Stimulated activated CD8-positive, alpha-beta memory T cell treated with anti-CD3 and anti-CD28 coated beads, Interleukin-4, amount 100 ng/mL, for 1 hour (primary cell): ENCODE results near the gene SRF.

Experiments
- DNase-seq, 2 donors: peaks; one replicate each; pipeline ENCODE4 v3.0.0-alpha.2; 2020; ENCODE audit warnings: low read depth in 2 of 2, low spot score in 1 of 2

The SRF gene

DNA sequence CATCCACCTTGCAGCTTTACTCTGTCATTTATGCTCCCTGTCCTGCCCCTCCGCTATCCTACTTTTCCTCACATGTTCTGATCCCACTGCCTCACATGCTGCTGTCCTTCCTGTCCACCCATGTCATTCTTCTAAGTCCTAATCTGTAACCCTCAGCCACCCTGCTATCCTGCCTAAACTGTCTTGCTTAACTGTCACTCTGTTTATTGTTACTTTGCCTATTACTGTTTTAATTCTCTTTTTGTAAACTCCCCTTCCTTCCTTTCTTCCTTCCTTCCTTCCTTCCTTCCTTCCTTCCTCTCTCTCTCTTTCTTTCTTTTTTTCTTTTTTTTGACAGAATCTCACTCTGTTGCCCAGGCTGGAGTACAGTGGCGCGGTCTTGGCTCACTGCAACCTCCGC lies 12.4 kb downstream of the SRF start:
- DNase-seq, result no peak

DNA sequence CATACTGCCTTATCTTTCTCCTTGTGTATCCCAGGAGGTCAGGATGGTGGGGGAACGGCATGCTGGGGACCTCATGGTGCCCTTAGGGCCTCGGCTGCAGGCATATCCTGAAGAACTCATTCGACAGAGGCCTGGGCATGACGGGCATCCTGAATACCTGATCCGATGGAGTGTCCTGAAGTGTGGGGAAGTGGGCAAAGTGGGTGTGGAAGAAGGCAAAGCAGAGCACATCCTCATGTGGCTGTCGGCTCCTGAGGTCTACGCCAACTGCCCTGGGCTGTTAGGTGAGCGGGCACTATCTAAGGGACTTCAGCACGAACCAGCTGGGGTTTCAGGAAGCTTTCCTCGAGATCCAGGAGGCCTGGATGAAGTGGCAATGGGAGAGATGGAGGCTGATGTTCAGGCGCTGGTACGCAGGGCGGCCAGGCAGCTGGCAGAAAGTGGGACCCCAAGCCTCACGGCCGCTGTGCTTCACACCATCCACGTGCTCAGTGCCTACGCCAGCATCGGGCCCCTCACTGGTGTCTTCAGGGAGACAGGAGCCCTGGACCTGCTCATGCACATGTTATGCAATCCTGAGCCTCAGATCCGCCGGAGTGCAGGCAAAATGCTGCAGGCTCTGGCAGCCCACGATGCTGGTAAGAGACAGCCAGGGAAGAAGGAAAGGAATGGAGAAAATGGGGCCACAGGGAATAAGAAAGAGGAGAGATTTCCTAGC lies 13.4 kb downstream of the SRF start:
- DNase-seq, result no peak

DNA sequence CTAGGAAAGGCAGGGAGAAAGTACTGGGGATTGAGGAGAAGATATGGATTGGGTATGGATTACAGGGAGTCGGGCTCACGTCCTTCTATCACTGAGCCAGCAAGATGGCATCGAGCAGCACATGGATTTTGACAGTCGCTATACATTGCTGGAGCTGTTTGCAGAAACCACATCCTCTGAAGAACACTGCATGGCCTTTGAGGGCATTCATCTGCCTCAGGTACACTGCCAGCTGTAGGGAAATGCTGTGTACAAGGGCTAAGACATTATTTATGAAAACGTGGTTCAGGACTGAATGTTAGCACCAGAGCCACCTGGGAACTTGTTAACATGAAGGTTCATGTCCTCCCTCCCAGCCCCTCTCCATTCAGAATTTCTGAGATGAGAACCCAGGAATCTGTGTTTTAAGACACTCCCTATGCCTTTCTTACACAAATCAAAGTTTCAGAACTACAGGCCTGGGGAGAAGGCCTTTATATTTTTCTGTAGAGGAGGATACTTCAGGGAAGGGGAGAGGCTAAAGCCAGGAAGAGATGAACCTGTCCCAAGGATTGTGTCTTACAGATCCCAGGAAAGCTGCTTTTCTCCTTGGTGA lies 14.4 kb downstream of the SRF start:
- no peak for DNase-seq

DNA sequence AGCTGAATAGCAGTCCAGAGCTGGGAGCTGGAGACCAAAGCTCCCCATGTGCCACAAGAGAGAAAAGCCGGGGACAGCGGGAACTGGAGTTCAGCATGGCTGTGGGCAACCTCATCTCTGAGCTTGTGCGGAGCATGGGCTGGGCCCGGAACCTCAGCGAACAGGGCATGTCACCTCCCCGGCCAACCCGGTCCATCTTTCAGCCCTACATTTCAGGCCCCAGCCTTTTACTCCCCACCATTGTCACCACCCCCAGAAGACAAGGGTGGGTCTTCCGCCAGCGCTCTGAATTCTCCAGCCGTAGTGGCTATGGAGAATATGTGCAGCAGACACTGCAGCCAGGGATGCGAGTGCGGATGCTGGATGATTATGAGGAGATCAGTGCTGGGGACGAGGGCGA lies 14.9 kb downstream of the SRF start:
- no peak for DNase-seq

DNA sequence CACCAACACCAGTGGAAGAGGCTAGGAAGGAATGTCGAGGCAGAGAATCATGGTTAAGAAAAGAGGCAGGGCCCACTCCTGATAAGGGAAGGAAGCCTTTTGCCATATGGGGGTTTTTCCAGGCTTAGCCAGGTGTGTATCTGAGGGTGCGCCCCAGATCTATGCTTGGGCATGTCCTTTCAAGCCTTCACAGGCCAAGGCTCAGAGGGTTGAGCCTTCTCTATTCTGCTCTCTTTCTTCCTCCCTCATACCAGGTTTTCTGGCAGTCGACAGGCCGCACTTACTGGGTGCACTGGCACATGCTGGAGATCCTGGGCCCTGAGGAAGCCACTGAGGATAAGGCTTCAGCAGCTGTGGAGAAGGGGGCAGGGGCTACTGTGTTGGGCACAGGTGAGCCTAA lies 15.6 kb downstream of the SRF start:
- DNase-seq, result no peak

DNA sequence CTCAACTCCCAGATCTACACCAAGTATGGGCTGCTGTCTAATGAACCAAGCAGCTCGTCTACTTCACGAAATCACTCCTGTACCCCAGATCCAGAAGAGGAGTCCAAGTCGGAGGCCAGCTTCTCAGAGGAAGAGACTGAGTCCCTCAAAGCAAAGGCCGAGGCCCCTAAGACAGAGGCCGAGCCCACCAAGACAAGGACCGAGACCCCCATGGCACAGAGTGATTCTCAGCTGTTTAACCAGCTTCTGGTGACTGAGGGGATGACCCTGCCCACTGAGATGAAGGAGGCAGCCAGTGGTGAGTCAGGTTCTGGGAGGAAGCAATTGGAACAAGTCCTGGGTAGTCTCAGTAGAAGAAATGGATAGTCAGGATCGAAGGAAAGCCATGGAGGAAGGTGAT lies 16.8 kb downstream of the SRF start:
- DNase-seq, result no peak

DNA sequence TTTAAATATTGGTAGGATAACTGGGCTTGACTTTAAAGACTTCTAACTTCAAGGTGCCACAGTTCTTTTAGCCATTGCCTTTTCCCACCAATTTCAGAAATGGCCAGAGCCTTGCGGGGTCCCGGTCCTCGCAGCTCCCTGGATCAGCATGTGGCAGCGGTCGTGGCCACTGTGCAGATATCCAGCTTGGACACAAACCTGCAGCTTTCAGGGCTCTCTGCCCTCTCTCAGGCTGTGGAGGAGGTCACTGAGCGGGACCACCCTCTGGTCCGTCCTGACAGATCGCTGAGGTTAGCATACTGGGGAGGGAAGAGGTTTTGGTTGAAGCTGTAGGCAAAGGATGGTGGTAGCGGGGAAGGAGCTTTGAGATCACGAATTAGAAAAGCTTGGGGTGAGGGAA lies 17.4 kb downstream of the SRF start:
- no peak for DNase-seq

DNA sequence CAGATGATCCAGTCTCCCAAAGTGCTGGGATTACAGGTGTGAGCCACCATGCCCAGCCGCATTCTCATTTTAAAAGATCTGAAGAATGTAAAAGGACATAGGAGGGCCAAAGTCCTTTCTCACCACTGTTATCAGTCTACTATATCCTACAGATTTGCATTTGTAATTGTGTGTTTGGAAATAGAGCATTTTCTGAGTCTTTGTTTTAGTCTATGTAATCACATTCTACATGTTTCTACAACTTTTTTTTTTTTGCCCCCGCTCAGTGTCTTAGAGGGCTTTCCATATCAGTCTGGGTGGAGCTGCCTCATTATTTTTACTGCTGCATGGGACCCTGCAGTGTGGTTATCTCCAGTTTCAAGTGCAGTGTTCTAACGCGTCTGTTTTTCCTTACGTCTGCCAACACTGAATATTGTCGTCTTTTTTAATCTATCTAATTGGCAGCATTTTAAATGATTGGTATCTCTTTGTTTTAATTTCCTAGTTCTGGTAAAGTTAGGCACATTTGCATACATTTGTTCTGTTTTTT lies 18.8 kb downstream of the SRF start:
- DNase-seq, result no peak

DNA sequence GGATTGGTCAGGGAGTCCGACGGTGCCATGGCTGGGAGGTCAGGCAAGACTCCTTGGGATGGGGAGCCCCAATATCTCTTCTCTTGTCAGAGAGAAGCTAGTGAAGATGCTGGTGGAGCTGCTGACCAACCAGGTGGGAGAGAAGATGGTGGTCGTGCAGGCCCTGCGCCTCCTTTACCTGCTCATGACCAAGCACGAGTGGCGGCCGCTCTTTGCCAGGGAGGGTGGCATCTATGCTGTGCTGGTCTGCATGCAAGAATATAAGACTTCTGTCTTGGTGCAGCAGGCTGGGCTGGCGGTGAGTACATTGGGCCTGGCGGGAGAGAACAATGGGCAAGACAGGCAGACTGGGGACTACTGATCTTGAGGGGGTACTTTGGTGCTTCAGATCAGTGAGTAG lies 21.8 kb downstream of the SRF start:
- DNase-seq, result no peak

DNA sequence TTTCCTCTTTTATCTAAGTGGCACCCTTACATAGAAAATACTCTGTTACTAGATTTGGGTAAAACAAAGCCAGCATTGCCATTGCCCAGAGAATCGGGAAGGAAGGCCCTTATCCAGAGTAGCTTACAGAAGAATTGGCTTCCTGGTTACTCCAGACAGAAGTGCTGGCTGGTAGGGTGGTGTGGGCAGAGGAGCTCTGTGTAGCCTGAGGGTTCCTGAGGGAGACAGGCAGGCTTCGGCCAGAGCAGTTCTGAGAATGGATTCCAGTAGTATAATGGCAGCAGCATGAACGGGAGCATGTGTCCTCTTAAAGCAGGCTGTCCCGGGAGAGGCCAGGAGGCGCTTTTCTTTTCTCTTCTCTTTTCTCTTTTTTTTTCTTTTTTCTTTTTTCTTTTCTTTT lies 22.9 kb downstream of the SRF start:
- no peak for DNase-seq

DNA sequence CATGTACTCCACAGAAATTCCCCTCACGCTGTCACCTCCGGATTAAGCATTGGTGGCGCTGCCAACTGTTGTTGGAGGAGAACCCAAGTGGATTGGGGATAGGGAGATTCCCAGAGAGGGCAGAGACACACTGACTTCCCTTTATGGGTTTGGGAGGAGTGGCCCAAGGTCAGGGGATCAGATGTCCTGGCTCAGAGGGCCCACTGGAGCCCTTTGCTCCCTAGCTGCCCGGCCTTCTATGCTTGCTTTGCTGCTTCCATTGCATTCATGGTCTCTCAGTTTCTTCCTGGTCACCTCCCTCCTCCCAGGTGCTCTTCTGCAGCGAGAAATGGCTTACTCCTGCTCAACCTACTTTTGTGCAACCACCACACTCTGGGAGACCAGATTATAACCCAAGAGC lies 25.3 kb downstream of the SRF start:
- no peak for DNase-seq

DNA sequence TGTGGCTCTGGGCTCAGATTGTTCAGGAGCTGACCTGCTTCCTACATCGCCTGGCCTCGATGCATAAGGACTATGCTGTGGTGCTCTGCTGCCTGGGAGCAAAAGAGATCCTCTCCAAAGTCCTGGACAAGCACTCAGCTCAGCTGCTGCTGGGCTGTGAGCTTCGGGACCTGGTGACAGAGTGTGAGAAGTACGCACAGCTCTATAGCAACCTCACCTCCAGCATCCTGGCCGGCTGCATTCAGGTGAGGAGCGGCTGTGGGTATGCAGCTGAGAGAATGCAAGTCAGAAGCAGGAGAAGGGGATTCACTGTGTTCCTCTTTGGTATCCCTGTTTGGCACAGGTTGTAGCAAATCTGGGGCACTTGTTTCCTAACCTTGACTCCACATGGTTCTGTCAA lies 28.8 kb downstream of the SRF start:
- DNase-seq, result no peak

DNA sequence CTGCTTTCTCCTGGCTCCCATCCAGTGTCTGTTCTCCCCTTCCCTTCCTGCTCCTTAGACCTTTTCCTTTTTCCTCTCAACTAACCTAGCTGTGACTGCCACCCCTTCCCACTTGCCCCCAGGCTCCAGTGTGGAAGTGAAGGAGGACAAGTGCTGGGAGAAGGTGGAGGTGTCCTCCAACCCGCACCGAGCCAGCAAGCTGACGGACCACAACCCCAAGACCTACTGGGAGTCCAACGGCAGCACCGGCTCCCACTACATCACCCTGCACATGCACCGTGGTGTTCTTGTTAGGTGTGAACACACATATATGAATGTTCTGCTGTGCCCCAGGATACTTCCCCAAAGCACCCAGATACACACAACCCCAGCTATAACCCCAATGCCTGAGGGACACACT lies 29.5 kb downstream of the SRF start:
- no peak for DNase-seq

DNA sequence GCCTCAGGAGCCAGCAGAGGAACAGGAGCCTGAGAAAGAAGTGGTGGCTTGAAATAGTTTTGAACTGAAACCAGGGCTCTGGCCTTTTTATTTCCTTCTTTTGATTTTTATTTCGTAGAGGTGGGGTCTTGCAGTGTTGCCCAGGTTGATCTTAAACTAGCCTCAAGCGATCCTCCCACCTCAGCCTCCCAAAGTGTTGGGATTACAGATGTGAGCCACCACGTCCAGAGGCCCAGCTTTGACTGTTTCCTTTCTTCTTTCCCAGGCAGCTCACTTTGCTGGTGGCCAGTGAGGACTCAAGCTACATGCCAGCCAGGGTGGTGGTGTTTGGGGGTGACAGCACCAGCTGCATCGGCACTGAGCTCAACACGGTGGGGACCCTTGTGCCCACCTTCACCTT lies 31.4 kb downstream of the SRF start:
- DNase-seq, result no peak

DNA sequence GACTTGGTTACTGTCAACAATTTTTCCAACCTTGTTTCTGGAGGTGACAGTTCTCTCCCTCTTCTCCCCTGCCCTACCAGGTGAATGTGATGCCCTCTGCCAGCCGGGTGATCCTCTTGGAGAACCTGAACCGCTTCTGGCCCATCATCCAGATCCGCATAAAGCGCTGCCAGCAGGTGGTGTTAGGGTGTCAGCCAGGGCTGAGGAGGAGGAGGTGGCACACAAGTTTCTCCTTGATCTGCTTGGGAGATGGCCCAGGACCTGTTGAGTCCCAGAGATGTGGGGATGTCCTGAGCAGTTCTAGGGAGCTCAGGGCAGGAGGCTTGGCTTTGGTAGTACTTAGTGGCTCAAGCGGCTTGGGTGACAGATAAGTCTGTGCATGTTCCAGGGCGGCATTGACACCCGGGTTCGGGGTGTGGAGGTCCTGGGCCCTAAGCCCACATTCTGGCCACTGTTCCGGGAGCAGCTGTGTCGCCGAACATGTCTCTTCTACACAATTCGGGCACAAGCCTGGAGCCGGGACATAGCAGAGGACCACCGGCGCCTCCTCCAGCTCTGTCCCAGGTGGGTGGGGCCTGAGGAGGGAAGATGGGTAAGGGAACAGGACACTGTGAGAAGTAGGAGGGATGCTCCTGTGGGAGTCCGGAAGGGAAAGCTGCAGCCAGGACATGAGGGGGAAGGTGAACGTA lies 32.1 kb downstream of the SRF start:
- no peak for DNase-seq

DNA sequence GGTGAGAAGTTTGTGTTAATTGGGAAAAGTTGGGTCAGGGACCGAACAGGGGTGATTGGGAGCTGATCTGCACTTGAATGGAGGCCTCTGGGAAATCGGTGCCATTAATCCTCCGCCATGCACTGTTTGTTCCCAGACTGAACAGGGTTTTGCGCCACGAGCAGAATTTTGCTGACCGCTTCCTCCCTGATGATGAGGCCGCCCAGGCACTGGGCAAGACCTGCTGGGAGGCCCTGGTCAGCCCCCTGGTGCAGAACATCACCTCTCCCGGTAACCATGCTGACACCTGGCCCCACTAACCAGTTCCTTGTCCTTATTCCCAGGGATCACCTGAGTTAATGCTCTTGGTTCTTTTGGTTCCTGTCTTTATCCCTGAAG lies 32.6 kb downstream of the SRF start:
- DNase-seq, result no peak

DNA sequence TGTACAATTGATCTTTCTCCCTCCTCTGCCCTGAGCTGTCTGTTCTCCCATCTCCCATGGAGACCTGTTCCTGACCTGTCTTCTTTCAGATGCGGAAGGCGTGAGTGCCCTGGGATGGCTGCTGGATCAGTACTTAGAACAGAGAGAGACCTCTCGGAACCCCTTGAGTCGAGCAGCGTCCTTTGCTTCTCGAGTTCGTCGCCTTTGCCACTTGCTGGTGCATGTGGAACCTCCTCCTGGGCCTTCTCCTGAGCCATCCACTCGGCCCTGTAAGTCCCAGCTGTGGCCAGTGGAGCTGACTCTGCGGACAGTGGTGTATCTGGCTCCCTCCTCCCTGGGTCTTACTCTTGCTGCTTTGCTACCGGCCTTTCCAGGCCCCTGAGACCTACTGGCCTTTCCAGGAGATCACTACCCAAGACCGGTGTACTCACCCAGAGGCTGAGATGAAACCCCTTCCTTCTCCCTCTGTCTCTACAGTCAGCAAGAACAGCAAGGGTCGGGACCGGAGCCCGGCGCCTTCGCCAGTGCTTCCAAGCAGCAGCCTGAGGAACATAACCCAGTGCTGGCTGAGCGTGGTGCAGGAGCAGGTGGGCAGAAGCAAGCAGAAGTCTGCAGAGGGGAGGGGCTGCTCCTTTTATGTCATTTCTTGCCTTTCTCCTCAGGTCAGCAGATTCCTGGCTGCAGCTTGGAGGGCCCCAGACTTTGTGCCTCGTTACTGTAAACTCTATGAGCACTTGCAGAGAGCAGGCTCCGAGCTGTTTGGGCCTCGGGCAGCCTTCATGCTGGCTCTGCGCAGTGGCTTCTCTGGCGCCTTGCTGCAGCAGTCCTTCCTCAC lies 33.4 kb downstream of the SRF start:
- DNase-seq, result no peak

DNA sequence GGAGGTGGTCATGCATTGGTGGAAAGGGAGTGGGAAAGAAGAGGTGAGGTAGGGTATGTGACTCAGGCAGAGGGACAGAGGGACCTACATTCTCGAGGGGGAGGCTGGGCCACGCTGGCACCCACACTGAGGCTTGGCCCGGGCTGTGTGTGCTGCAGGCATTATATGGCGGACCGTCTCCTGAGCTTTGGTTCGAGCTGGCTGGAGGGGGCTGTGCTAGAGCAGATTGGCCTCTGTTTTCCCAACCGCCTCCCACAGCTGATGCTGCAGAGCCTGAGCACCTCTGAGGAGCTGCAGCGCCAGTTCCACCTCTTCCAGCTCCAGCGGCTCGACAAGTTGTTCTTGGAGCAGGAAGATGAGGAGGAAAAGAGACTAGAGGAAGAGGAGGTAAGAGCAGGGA lies 34.8 kb downstream of the SRF start:
- no peak for DNase-seq

DNA sequence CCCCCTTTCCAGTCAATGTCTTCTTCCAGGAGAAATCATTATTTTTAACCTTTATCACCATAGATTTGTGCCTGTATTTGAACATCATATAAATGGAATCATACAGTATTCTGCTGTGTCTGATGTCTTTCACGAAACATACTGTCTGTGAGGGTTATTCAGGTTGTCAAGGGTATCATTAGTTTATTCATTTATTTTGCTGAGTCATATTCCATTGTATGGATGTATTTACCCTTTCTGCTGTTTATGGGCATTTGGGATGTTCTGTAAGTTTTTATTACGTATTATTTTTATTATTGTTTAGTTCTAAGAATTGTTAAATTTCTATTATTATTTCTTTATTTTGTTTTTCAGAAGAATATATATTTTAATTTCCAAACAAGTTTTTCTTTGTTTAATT lies 36.2 kb downstream of the SRF start:
- no peak for DNase-seq

DNA sequence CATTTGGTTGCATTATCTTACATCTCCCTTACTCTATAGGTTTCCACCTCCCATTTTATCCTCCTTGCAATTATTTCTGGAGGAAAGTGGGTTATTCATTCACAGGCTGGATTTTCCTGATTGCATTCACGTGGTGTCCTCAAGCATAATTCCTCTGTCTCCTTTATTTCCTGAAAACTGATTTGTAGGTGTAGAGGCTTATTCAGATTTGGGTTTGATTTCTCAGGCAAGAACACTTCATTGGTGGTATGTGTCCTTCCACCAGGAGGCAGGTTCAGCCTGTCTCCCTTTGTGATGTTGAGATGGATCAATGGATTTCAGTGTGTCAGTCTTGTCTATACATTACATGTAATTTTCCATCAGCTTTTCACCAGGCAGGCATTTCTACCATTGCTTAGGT lies 40.9 kb downstream of the SRF start:
- no peak for DNase-seq

DNA sequence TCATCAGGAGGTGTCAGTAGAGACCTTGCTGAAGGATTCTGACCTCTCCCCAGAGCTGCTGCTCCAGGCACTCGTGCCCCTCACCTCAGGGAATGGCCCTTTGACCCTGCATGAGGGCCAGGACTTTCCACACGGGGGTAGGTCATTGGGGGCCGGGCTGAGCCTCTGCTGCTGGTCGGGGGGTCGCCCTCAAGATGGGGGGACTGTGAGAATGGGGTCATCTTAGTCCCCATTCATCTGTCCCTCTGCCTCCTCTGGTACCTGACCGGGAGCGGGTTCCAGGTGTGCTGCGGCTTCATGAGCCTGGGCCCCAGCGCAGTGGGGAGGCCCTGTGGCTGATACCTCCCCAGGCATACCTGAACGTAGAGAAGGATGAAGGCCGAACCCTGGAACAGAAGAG lies 42.4 kb downstream of the SRF start:
- DNase-seq, result no peak

DNA sequence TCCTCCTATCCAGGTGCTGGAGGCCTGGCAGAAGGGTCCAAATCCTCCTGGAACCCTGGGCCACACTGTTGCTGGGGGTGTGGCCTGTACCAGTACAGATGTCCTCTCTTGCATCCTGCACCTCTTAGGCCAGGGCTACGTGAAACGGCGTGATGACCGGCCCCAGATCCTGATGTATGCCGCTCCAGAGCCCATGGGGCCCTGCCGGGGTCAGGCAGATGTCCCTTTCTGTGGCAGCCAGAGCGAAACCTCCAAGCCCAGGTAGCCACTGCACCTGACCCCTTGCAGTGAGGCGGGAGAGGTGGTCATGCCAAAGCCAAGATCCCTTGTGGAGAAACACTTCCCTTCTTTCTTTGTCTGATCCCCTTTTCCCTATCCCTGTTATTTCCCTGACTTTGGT lies 44.0 kb downstream of the SRF start:
- no peak for DNase-seq
